ENCODE measurements around the gene MYO19. TPM values are rescaled to one million over a fixed set of nuclear protein-coding genes. Genes with fewer than 3 reads are reported as not detected.

The MYO19 gene
- total and polyA plus RNA-seq, 8 donors = 16.4 to 46.4 (median 28.3) TPM

- DNase-seq (peak in 1 of 6 donors; percentile 43), ATAC-seq (no peak), FAIRE-seq (no peak)
- Histone ChIP-seq H3K9me3 (no peaks in the 10 kb centered on the region), H3K4me1 (no peaks in the 10 kb centered on the region), H3K27ac (no peak overlapping the region), H3K4me3 (no peak overlapping the region), H3K27me3 (no peaks in the 10 kb centered on the region), H3K36me3 (peaks cover 0 to 26% (median 11%) of the 10 kb centered on the region in 3 donors)
- WGBS, 2 donors = 94 to 97% methylated on average over 6 of the region's 6 CpGs
- intact Hi-C loops (cut with DNase I) = loop anchor here in 1 of 3 donors (5.0 kb wide), 1 partner anchor 555 kb away; no protein-coding TSS in a partner anchor
- no peak for TF ChIP-seq CTCF (IDR thresholded peaks at IDR 0.05)
Observed at GRCh38 chr17:36501963-36502362, 32.7 kb downstream of the MYO19 start.

- H3K36me3 ChIP-seq = peaks cover 0 to 32% (median 11%) of the 10 kb centered on the region in 3 donors
Observed at GRCh38 chr17:36501351-36501750, 33.3 kb downstream of the MYO19 start.

GRCh38 chr17:36500745-36501225 lies 33.9 kb downstream of the MYO19 start:
- H3K27ac ChIP-seq = no peak overlapping the region
- intact Hi-C loops (cut with DNase I) = loop anchor here in 1 of 3 donors (5.0 kb wide), 1 partner anchor 557 kb away; no protein-coding TSS in a partner anchor
- DNase-seq (no peak), FAIRE-seq (no peak), ATAC-seq (no peak)
- WGBS, 2 donors = 91 to 93% methylated on average over 14 to 15 of the region's 15 CpGs
- TF ChIP-seq CTCF (IDR thresholded peaks at IDR 0.05) = no peak
- H3K9me3 ChIP-seq = no peaks in the 10 kb centered on the region
- peaks cover 0 to 38% (median 11%) of the 10 kb centered on the region in 3 donors for H3K36me3 ChIP-seq
- no peaks in the 10 kb centered on the region for H3K4me1 ChIP-seq
- H3K27me3 ChIP-seq = no peaks in the 10 kb centered on the region
- H3K4me3 ChIP-seq = no peak overlapping the region

More at GRCh38 chr17:36501351-36501750, 33.3 kb downstream of the MYO19 start:
- WGBS, 2 donors = 91 to 100% methylated on average over 3 of the region's 3 CpGs
- intact Hi-C loops (cut with DNase I) = loop anchor here in 1 of 3 donors (5.0 kb wide), 1 partner anchor 556 kb away; no protein-coding TSS in a partner anchor
- Histone ChIP-seq H3K4me1 (no peaks in the 10 kb centered on the region), H3K27me3 (no peaks in the 10 kb centered on the region), H3K9me3 (no peaks in the 10 kb centered on the region), H3K27ac (no peak overlapping the region), H3K4me3 (no peak overlapping the region)
- no peak for TF ChIP-seq CTCF (IDR thresholded peaks at IDR 0.05)
- ATAC-seq = peak in 1 of 4 donors; percentile 8
- peak in 1 of 6 donors; percentile 34 for DNase-seq
- FAIRE-seq = no peak

DNA sequence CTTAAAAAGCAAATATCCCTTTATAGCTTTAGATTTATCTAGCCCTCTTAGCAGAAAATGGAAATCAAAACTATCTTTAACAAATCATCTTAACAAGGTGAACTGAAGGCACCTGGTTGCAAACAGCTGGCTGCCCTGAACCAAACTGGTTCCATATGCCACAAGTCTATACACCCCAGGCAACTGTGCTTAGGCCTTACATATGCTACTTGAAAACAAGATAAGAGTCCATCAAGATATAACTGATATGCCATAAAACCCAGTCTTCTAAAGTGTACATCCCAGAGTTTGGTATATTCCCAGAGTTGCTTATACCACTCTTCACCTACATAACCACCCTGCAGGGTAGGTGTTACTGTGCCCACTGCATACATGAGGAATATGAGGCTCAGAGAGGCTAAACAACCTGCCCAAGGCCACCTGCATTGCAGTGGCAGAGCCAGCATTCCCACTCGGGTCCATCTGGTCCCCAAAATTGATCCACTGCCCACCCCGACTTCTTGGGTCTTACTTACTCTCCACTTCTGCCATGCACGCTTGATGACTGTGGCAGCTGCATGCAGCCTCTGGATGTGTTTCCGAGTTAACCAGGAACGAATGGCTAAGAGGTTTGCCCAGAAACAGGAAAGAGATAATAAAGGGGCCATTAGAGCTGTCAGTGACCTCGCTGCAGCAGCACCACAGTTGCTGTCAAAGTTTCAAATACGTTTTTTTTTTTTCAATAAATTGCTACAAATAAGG lies 35.9 kb downstream of the MYO19 start:
- Histone ChIP-seq H3K4me3 (no peak overlapping the region), H3K27me3 (no peaks in the 10 kb centered on the region), H3K36me3 (peaks cover 0 to 43% (median 15%) of the 10 kb centered on the region in 3 donors), H3K4me1 (peaks cover 0 to 4% (median 0%) of the 10 kb centered on the region in 3 donors), H3K27ac (no peak overlapping the region), H3K9me3 (no peaks in the 10 kb centered on the region)
- intact Hi-C loops (cut with DNase I) = no loop called here
- FAIRE-seq (no peak), ATAC-seq (no peak), DNase-seq (peak in 1 of 6 donors; percentile 23)
- WGBS, 2 donors = 69 to 77% methylated on average over 7 of the region's 7 CpGs
- no peak for TF ChIP-seq CTCF (IDR thresholded peaks at IDR 0.05)

Data from pancreas (tissue), 10 donors.